Stomach (tissue), 9 donors: ENCODE data around the gene TOR1AIP1. TPM values are rescaled to one million over a fixed set of nuclear protein-coding genes. Genes with fewer than 3 reads are reported as not detected.
"Not testable (repeated sequence)": the region's sequence is repeated elsewhere in the genome, so short reads cannot be mapped to it uniquely, and the experiment has no call there.

ENCODE experiments used
- DNase-seq, 2 donors: peaks; one replicate each; pipeline versions ENCODE4 v3.0.0 to v3.0.0-alpha.2; 2013 to 2019
- H3K27ac ChIP-seq, 5 donors: fragments of 200-600 bp in 4 of 5; sonication (generic) in 4 of 5; one replicate each; pipeline ENCODE4 v1.5.1; 2013 to 2019; ENCODE audit warnings: mild to moderate bottlenecking in 1 of 5, moderate library complexity in 1 of 5
- H3K27me3 ChIP-seq, 3 donors: fragments of 200-600 bp; sonication (generic); one replicate each; pipeline ENCODE4 v1.5.1; 2017 to 2019; ENCODE audit warnings: mixed run types in 1 of 3
- H3K36me3 ChIP-seq, 4 donors: fragments of 200-600 bp; sonication (generic); 1 replicate in 3 of 4; 2 replicates in 1 of 4; pipeline ENCODE4 v1.5.1; 2016 to 2019
- H3K4me1 ChIP-seq, 4 donors: fragments of 200-600 bp; sonication (generic); one replicate each; pipeline ENCODE4 v1.5.1; 2016 to 2019
- H3K4me3 ChIP-seq, 4 donors: fragments of 200-600 bp; sonication (generic) in 3 of 4; one replicate each; pipeline ENCODE4 v1.5.1; 2016 to 2019; ENCODE audit warnings: mild to moderate bottlenecking in 1 of 4
- H3K9me3 ChIP-seq, 4 donors: fragments of 200-600 bp; sonication (generic); one replicate each; pipeline ENCODE4 v1.5.1; 2016 to 2019
- CTCF ChIP-seq, 7 experiments: fragments of 450-650 bp in 4 of 7; fragments of 200-600 bp in 3 of 7; sonication (generic) in 3 of 7; IDR thresholded peaks; one replicate each; pipeline ENCODE4 v1.5.1; 2016 to 2019; ENCODE audit warnings: antibody characterized with exemption in 7 of 7, control low read depth in 2 of 7, mild to moderate bottlenecking in 1 of 7
- EP300 ChIP-seq: sonication (generic); formaldehyde crosslinking; IDR thresholded peaks from one replicate; pipeline ENCODE4 v1.6.1; 2017; ENCODE audit warnings: antibody characterized with exemption
- POLR2A ChIP-seq, 4 donors: fragments of 450-650 bp; IDR thresholded peaks; one replicate each; pipeline ENCODE4 v1.6.1; 2016; ENCODE audit warnings: antibody characterized with exemption in 4 of 4, control low read depth in 2 of 4, mild to moderate bottlenecking in 1 of 4, moderate library complexity in 1 of 4
- POLR2AphosphoS5 ChIP-seq, 3 donors: sonication (generic); formaldehyde crosslinking; IDR thresholded peaks; one replicate each; pipeline ENCODE4 v1.6.1; 2016; ENCODE audit warnings: antibody characterized with exemption in 3 of 3
- WGBS, 5 donors: extraction: QIAGEN DNeasy Blood & Tissue Kit in 3 of 5; methylation state at CpG; one replicate each; pipeline versions ENCODE4 v1.1.5 to v1.1.7; 2013 to 2018; 5-methylcytosine and 5-hydroxymethylcytosine counted together
- intact Hi-C: fragments of 100-400 bp; cut with DNase I; formaldehyde crosslinking; loops from one replicate; pipeline ENCODE4 v1.15.1; 2023; ENCODE audit warnings: low total_unique reads
- polyA plus RNA-seq, 3 donors: library from polyadenylated mRNA; stranded (reverse); fragments of 200-250 nt; gene quantifications; one replicate each; pipeline ENCODE4 v1.2.3, GENCODE V29; 2013
- total RNA-seq, 5 donors: library from RNA; depleted of rRNA; stranded (reverse); fragments of >200 nt; gene quantifications; one replicate each; pipeline versions ENCODE4 v1.1.0 to v1.2.3, GENCODE V29; 2014 to 2016
- donor health status: healthy with polysubstance abuse.
- donor health status: Bipolar disorder and iron deficiency.
- donor health status: healthy.

TOR1AIP1 gene
- total and polyA plus RNA-seq, 8 donors, result 9.0 to 129 (median 31.2) TPM

GRCh38 chr1:179853102-179853501 is 29.0 kb upstream of the TOR1AIP1 start:
- Histone ChIP-seq H3K27me3 (no peaks in the 10 kb centered on the region), H3K36me3 (peaks cover 13 to 87% (median 78%) of the 10 kb centered on the region in 4 donors), H3K4me3 (no peak overlapping the region), H3K9me3 (no peaks in the 10 kb centered on the region), H3K27ac (no peak overlapping the region), H3K4me1 (no peaks in the 10 kb centered on the region)
- TF ChIP-seq EP300 (no peak), CTCF (IDR thresholded peaks at IDR 0.05) (no peak), POLR2AphosphoS5 (IDR thresholded peaks at IDR 0.05) (no peak), POLR2A (IDR thresholded peaks at IDR 0.05) (no peak)
- WGBS, 5 donors, result 88 to 93% (median 90%) methylated on average over 1 of the region's 1 CpG
- intact Hi-C loops, result no loop called here
- no peak for DNase-seq

- peaks cover 3 to 72% (median 60%) of the 10 kb centered on the region in 4 donors for H3K36me3 ChIP-seq
- DNase-seq, H3K27ac ChIP-seq, H3K9me3 ChIP-seq, H3K4me1 ChIP-seq, intact Hi-C loops, H3K27me3 ChIP-seq, H3K4me3 ChIP-seq: not testable (repeated sequence)
- 92 to 93% (median 93%) methylated on average over 4 of the region's 4 CpGs for WGBS, 5 donors
Measured at GRCh38 chr1:179855831-179856230, 26.3 kb upstream of the TOR1AIP1 start.

- Histone ChIP-seq H3K9me3 (no peaks in the 10 kb centered on the region), H3K36me3 (peaks cover 0 to 72% (median 57%) of the 10 kb centered on the region in 4 donors), H3K4me3 (no peak overlapping the region), H3K4me1 (no peaks in the 10 kb centered on the region), H3K27ac (no peak overlapping the region), H3K27me3 (no peaks in the 10 kb centered on the region)
- no peak for DNase-seq
- TF ChIP-seq EP300 (no peak), CTCF (IDR thresholded peaks at IDR 0.05) (no peak), POLR2AphosphoS5 (IDR thresholded peaks at IDR 0.05) (no peak), POLR2A (IDR thresholded peaks at IDR 0.05) (no peak)
- 90 to 97% (median 94%) methylated on average over 2 of the region's 2 CpGs for WGBS, 5 donors
- intact Hi-C loops, result no loop called here
Measured at GRCh38 chr1:179856296-179856695, 25.8 kb upstream of the TOR1AIP1 start.

DNA sequence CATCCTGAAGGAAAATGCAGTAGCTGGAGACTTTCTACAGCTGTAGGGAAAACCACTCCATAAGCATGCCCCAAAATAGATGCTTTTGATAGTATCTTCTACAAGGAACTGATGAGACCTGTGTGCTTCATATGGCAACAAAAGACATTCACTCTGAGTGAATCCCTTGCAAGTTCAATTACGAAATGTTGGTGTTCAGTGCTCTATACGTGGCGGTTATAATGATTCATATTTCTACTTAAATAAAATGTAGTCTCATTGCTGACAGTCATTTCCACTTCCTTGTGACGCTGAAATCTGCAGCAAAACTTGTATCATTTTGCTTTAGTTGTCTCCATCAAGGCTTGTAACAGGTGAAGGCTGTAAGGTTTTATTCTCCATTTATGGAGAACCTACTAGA is 25.1 kb upstream of the TOR1AIP1 start:
- DNase-seq, result no peak
- TF ChIP-seq EP300 (no peak), POLR2A (IDR thresholded peaks at IDR 0.05) (no peak), CTCF (IDR thresholded peaks at IDR 0.05) (no peak), POLR2AphosphoS5 (IDR thresholded peaks at IDR 0.05) (no peak)
- Histone ChIP-seq H3K9me3 (no peaks in the 10 kb centered on the region), H3K36me3 (peaks cover 0 to 66% (median 53%) of the 10 kb centered on the region in 4 donors), H3K27ac (no peak overlapping the region), H3K4me3 (no peak overlapping the region), H3K4me1 (no peaks in the 10 kb centered on the region), H3K27me3 (no peaks in the 10 kb centered on the region)
- intact Hi-C loops, result no loop called here
- WGBS, 5 donors, result 84 to 97% (median 94%) methylated on average over 4 of the region's 4 CpGs

- Histone ChIP-seq H3K4me3 (no peak overlapping the region), H3K9me3 (no peaks in the 10 kb centered on the region), H3K36me3 (peaks cover 14 to 73% (median 69%) of the 10 kb centered on the region in 4 donors), H3K27ac (no peak overlapping the region), H3K4me1 (no peaks in the 10 kb centered on the region), H3K27me3 (no peaks in the 10 kb centered on the region)
- TF ChIP-seq POLR2A (IDR thresholded peaks at IDR 0.05), result no peak
- TF ChIP-seq EP300, result no peak
- no peak for TF ChIP-seq CTCF (IDR thresholded peaks at IDR 0.05)
- TF ChIP-seq POLR2AphosphoS5 (IDR thresholded peaks at IDR 0.05), result no peak
- no peak for DNase-seq
- WGBS, 5 donors, result 85 to 94% (median 88%) methylated on average over 3 of the region's 3 CpGs
- intact Hi-C loops, result loop anchor here (10.0 kb wide), 1 partner anchor 314 kb away; no protein-coding TSS in a partner anchor
Measured at GRCh38 chr1:179860652-179861051, 21.4 kb upstream of the TOR1AIP1 start.
